Small intestine (tissue), 7 donors: ENCODE measurements around the gene CCDC197. TPM values are rescaled to one million over a fixed set of nuclear protein-coding genes. Genes with fewer than 3 reads are reported as not detected.
A peak's percentile ranks its signal among the peaks of the same experiment; 100 is the strongest.

ENCODE experiments used
- DNase-seq, 2 donors: peaks; one replicate each; pipeline versions ENCODE4 v3.0.0 to v3.0.0-alpha.2; 2013
- FAIRE-seq: peaks from 2 replicates; lab custom pipeline; 2012; peaks lifted over from hg19 to GRCh38; lab: Jason Lieb, UNC
- H3K27ac ChIP-seq, 3 donors: one replicate each; pipeline ENCODE4 v1.5.1; 2013; ENCODE audit warnings: low read length in 2 of 3, mild to moderate bottlenecking in 2 of 3, control low read depth in 1 of 3, inconsistent platforms in 1 of 3, low read depth in 1 of 3, moderate library complexity in 1 of 3
- H3K27me3 ChIP-seq, 3 donors: one replicate each; pipeline ENCODE4 v1.6.1; 2013; ENCODE audit warnings: low read length in 3 of 3, inconsistent platforms in 1 of 3; ENCODE audit not compliant: control insufficient read depth in 3 of 3, insufficient read depth in 3 of 3
- H3K36me3 ChIP-seq, 3 donors: one replicate each; pipeline ENCODE4 v1.6.1; 2013; ENCODE audit warnings: low read length in 3 of 3, inconsistent platforms in 1 of 3, low read depth in 1 of 3, mild to moderate bottlenecking in 1 of 3, moderate library complexity in 1 of 3; ENCODE audit not compliant: control insufficient read depth in 3 of 3, insufficient read depth in 2 of 3
- H3K4me1 ChIP-seq, 3 donors: one replicate each; pipeline ENCODE4 v1.6.1; 2013; ENCODE audit warnings: low read length in 2 of 3, inconsistent platforms in 1 of 3, low read depth in 1 of 3, mild to moderate bottlenecking in 1 of 3, moderate library complexity in 1 of 3; ENCODE audit not compliant: control insufficient read depth in 3 of 3, insufficient read depth in 2 of 3
- H3K4me3 ChIP-seq, 3 donors: one replicate each; pipeline ENCODE4 v1.5.1; 2013; ENCODE audit warnings: low read length in 3 of 3, control low read depth in 1 of 3, inconsistent platforms in 1 of 3, low read depth in 1 of 3, mild to moderate bottlenecking in 1 of 3, moderate library complexity in 1 of 3
- H3K9me3 ChIP-seq, 2 donors: one replicate each; pipeline ENCODE4 v1.6.1; 2013; ENCODE audit warnings: low read depth in 1 of 2, low read length in 1 of 2; ENCODE audit not compliant: control insufficient read depth in 2 of 2, insufficient read depth in 1 of 2
- WGBS, 3 donors: extraction: QIAGEN DNeasy Blood & Tissue Kit; methylation state at CpG; one replicate each; pipeline ENCODE4 v1.1.7; 2013; 5-methylcytosine and 5-hydroxymethylcytosine counted together
- polyA plus RNA-seq, 4 donors: library from polyadenylated mRNA; stranded (reverse) in 3 of 4; unstranded in 1 of 4; fragments of 200-250 nt in 3 of 4; fragments of 120-200 nt in 1 of 4; gene quantifications; one replicate each; pipeline versions ENCODE4 v1.2.1 to v1.2.3, GENCODE V29; 2013
- donor health status: healthy with polysubstance abuse.
- donor health status: control.
- donor health status: control.
- donor health status: Bipolar disorder and iron deficiency.
- donor health status: healthy.

Gene CCDC197
- polyA plus RNA-seq, 4 donors: not detected

GRCh38 chr14:93964820-93965286 lies 32.2 kb upstream of the CCDC197 start:
- Histone ChIP-seq H3K36me3 (no peaks in the 10 kb centered on the region), H3K9me3 (no peaks in the 10 kb centered on the region), H3K27me3 (no peaks in the 10 kb centered on the region), H3K4me1 (peaks cover 0 to 7% (median 7%) of the 10 kb centered on the region in 3 donors), H3K4me3 (no peak overlapping the region), H3K27ac (peak overlapping the region in 2 of 3 donors; percentile 14 to 16)
- DNase-seq: no peak
- WGBS, 3 donors: 92 to 95% (median 93%) methylated on average over 3 of the region's 3 CpGs
- FAIRE-seq: no peak

GRCh38 chr14:93965287-93965821 lies 31.7 kb upstream of the CCDC197 start:
- no peaks in the 10 kb centered on the region for H3K36me3 ChIP-seq
- WGBS, 3 donors: 79 to 87% (median 81%) methylated on average over 3 of the region's 3 CpGs
- no peaks in the 10 kb centered on the region for H3K27me3 ChIP-seq
- H3K4me1 ChIP-seq: peaks cover 0 to 7% (median 2%) of the 10 kb centered on the region in 3 donors
- H3K27ac ChIP-seq: peak overlapping the region in 1 of 3 donors; percentile 57
- no peaks in the 10 kb centered on the region for H3K9me3 ChIP-seq
- H3K4me3 ChIP-seq: no peak overlapping the region
- no peak for DNase-seq
- no peak for FAIRE-seq

DNA sequence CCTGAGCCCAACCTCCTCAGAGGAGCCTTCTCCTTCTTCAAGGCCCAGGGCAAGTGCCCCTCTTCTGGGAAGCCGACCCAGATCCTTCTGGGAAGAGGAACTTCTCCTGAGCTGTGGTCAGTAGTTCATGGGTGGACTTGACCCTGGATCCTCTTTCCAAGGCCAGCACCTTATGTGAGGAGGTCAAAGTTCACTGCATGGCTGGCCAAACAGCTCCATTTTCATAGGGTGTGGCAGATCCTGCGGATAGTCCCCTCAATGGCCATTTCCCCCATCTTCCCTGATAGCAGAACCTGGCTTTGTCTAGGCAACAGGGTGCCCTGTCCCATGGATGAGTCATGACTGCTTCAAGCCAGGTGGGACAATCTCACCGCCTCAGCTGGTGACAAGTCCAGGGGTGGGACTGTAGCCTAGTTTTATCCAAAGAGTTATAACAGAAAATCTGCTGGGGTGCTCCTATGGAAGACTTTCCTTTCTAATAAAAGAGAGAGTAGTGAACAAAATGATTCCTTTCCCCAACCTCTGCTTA lies 31.1 kb upstream of the CCDC197 start:
- Histone ChIP-seq H3K4me1 (peaks cover 0 to 6% (median 0%) of the 10 kb centered on the region in 3 donors), H3K4me3 (no peak overlapping the region), H3K27ac (peak overlapping the region in 2 of 3 donors; percentile 35 to 57), H3K27me3 (no peaks in the 10 kb centered on the region), H3K9me3 (no peaks in the 10 kb centered on the region), H3K36me3 (no peaks in the 10 kb centered on the region)
- 84 to 88% (median 85%) methylated on average over 3 of the region's 3 CpGs for WGBS, 3 donors
- DNase-seq (no peak), FAIRE-seq (no peak)

- 63 to 71% (median 70%) methylated on average over 10 of the region's 10 CpGs for WGBS, 3 donors
- no peak for DNase-seq
- H3K27ac ChIP-seq: peak overlapping the region in 1 of 3 donors; percentile 57
Observed at GRCh38 chr14:93967637-93968250, 29.4 kb upstream of the CCDC197 start.

DNA sequence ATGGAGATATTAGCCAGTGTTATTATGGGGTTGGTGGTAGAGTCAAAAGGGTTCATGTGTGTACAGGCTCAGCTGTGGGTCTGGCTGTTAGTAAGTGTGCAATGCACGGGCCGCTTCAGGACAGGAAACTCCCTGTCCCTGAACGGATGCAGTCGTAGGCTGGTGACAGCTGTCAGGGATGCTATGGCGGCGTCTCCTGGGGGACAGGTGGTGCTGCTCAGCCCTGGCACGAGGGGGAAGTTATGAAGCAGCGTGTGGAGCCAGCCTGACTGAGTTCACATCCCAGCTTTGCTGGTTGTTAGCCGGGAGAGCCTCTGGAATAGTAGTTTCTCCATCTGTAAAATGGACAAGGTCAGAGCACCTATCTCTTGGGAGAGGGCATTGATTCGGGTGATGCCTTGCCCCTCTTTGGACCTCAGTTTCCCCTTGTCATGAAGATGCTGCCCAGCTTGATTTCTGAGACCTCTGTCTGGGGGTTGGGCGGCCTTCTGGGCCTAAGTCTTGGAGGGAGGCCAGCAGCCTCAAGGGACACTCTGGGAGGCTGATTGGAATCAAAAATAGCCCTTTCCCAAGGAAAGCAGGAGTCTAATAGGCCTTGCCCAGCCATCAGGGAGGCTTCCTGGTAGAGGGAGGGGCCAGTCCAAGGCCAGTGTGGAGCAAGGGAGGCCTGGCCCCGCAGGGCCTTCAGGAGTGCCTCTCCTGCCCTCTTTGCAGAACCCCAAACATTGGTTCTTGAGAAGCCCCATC lies 27.8 kb upstream of the CCDC197 start:
- Histone ChIP-seq H3K36me3 (no peaks in the 10 kb centered on the region), H3K27ac (no peak overlapping the region), H3K9me3 (no peaks in the 10 kb centered on the region), H3K27me3 (no peaks in the 10 kb centered on the region), H3K4me3 (no peak overlapping the region), H3K4me1 (peaks cover 0 to 4% (median 0%) of the 10 kb centered on the region in 3 donors)
- no peak for FAIRE-seq
- no peak for DNase-seq
- WGBS, 3 donors: 73 to 82% (median 81%) methylated on average over 12 of the region's 12 CpGs

More at GRCh38 chr14:93967637-93968250, 29.4 kb upstream of the CCDC197 start:
- Histone ChIP-seq H3K36me3 (no peaks in the 10 kb centered on the region), H3K27me3 (no peaks in the 10 kb centered on the region), H3K4me3 (no peak overlapping the region), H3K9me3 (no peaks in the 10 kb centered on the region), H3K4me1 (peaks cover 0 to 6% (median 0%) of the 10 kb centered on the region in 3 donors)
- FAIRE-seq: no peak

DNA sequence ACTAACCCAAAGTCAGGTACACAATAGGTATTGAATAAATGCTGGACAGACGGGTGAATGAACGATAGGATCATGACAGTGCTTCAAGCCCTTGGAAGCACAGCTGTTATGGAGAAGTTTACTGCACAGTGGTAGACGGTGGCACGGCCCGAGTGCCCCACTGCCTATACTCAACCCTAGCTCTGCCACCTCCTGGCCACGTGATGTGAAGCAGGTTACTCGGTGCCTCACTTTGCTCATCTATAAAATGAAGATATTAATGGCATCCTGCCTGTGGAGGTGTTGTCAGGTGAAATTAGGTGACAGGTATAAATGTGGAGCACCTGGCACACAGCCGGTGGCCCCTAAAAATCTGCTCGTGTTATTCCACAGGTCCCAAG lies 26.5 kb upstream of the CCDC197 start:
- H3K4me3 ChIP-seq: peak overlapping the region in 1 of 3 donors; percentile 43
- H3K9me3 ChIP-seq: no peaks in the 10 kb centered on the region
- WGBS, 3 donors: 13 to 40% (median 14%) methylated on average over 9 of the region's 9 CpGs
- H3K27ac ChIP-seq: peak overlapping the region in 1 of 3 donors; percentile 78
- H3K4me1 ChIP-seq: peaks cover 0 to 3% (median 0%) of the 10 kb centered on the region in 3 donors
- FAIRE-seq (no peak), DNase-seq (peak; percentile 50 to 62)
- H3K36me3 ChIP-seq: no peaks in the 10 kb centered on the region
- no peaks in the 10 kb centered on the region for H3K27me3 ChIP-seq

GRCh38 chr14:93970965-93971634 lies 26.0 kb upstream of the CCDC197 start:
- Histone ChIP-seq H3K27me3 (no peaks in the 10 kb centered on the region), H3K9me3 (no peaks in the 10 kb centered on the region), H3K27ac (peak overlapping the region in 2 of 3 donors; percentile 28 to 78), H3K4me3 (peak overlapping the region in 1 of 3 donors; percentile 43), H3K36me3 (no peaks in the 10 kb centered on the region), H3K4me1 (peaks cover 0 to 3% (median 0%) of the 10 kb centered on the region in 3 donors)
- DNase-seq (peak in 1 of 2 donors; percentile 46), FAIRE-seq (no peak)
- WGBS, 3 donors: 4 to 25% (median 8%) methylated on average over 15 of the region's 15 CpGs

DNA sequence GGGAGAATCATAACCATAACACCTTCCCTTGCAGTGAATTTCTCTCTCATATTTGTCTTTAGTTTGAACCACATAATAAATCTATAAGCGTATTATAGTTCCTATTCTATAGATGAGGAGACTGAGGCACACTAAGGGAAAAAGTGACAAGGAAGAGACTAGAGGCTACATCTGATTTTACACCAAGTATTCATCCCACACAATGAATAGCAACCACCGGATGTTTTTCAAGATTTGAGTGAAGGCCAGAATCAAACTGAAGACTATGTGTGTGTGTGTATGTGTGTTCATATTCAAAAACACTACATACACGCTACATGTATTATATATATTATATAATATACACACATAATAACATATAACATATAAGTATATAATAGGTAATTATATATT lies 25.5 kb upstream of the CCDC197 start:
- H3K4me1 ChIP-seq: peaks cover 0 to 3% (median 0%) of the 10 kb centered on the region in 3 donors
- H3K27me3 ChIP-seq: no peaks in the 10 kb centered on the region
- no peaks in the 10 kb centered on the region for H3K36me3 ChIP-seq
- no peak overlapping the region for H3K4me3 ChIP-seq
- H3K27ac ChIP-seq: peak overlapping the region in 2 of 3 donors; percentile 28 to 78
- DNase-seq (no peak), FAIRE-seq (no peak)
- 63 to 82% (median 66%) methylated on average over 3 of the region's 3 CpGs for WGBS, 3 donors
- no peaks in the 10 kb centered on the region for H3K9me3 ChIP-seq
